ENCODE measurements around the gene GRXCR2.

DNA sequence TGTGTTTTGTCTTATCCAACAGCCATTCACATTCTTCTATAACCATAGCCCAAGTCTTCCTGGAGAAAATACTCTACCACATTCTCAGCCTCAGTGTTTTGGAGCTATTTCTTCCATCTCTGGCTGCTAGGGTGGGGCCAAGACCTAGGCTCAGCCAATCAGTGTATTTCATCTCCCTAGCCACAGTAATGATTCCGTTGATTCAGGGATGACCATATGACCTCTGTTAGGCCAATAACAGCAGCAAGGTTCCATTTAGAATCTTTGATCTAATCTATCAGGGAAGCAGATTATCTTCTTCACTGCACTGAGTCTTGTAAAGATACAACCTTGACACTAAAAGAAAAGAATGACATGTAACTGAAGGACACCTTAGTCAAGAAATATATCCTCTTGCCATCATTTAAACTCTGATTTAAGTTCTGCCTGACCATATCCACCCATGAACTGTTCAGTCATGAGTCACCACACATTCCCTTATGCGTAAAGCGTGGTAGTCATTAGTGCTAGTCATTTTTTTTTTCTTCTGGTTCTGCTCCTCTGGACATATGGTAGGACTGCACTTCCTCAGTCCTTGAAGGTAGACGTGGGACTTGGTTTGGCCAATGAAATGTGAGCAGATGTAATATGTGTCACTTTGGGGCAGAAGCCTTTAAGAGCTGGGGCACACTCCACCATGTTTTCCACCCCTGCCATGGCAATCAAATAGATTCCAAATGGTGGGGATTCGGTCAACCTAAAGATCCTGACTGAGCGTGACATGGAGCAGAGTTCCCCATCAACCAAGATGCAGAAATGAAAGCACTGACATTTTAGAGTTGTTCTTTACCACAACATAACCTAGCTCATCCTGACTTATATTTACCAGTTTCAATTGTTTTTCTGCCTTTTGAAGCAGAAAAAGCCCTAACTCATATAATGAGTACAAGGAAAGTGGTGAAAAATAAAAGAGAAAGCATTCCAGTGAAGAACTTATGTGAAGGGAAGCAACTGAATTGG, 25.0 kb downstream of the GRXCR2 start:
- TF ChIP-seq, protein P1, sequence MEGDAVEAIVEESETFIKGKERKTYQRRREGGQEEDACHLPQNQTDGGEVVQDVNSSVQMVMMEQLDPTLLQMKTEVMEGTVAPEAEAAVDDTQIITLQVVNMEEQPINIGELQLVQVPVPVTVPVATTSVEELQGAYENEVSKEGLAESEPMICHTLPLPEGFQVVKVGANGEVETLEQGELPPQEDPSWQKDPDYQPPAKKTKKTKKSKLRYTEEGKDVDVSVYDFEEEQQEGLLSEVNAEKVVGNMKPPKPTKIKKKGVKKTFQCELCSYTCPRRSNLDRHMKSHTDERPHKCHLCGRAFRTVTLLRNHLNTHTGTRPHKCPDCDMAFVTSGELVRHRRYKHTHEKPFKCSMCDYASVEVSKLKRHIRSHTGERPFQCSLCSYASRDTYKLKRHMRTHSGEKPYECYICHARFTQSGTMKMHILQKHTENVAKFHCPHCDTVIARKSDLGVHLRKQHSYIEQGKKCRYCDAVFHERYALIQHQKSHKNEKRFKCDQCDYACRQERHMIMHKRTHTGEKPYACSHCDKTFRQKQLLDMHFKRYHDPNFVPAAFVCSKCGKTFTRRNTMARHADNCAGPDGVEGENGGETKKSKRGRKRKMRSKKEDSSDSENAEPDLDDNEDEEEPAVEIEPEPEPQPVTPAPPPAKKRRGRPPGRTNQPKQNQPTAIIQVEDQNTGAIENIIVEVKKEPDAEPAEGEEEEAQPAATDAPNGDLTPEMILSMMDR (IDR thresholded peaks at IDR 0.05; ENCODE audit: low read depth, low read length, poor library complexity, severe bottlenecking), result no peak
- TF ChIP-seq EZH2phosphoT487 (IDR thresholded peaks at IDR 0.05; ENCODE audit: borderline replicate concordance, low read length), result no peak
